GM23338 (cell line): ENCODE measurements around the gene FKRP. TPM values are rescaled to one million over a fixed set of nuclear protein-coding genes. Genes with fewer than 3 reads are reported as not detected.

ENCODE experiments used
- ATAC-seq: fragments of 200-7000 bp; cut with Tn5 transposase; 3 replicates; pipeline ENCODE4 v1.9.1; 2020
- DNase-seq: peaks from one replicate; pipeline ENCODE4 v3.0.0-alpha.2; 2015; ENCODE audit warnings: low spot score
- H2AFZ ChIP-seq: fragments of 200-600 bp; sonication (generic); 2 replicates; pipeline ENCODE4 v1.8.0; 2016; ENCODE audit warnings: antibody characterized with exemption, mild to moderate bottlenecking, moderate library complexity
- H3F3A ChIP-seq: fragments of 200-600 bp; sonication (generic); replicated peaks from 2 replicates; pipeline ENCODE4 v1.8.0; 2017; ENCODE audit warnings: antibody characterized with exemption, mixed run types, low read depth
- H3K27ac ChIP-seq: fragments of 200-600 bp; sonication (generic); 2 replicates; pipeline ENCODE4 v1.6.1; 2016; ENCODE audit warnings: low read depth
- H3K27me3 ChIP-seq: fragments of 200-600 bp; sonication (generic); 2 replicates; pipeline ENCODE4 v1.8.0; 2016; ENCODE audit warnings: mild to moderate bottlenecking, mixed run types, moderate library complexity; ENCODE audit not compliant: insufficient read depth
- H3K36me3 ChIP-seq: fragments of 200-600 bp; sonication (generic); 2 replicates; pipeline ENCODE4 v1.8.0; 2016; ENCODE audit warnings: mild to moderate bottlenecking; ENCODE audit not compliant: insufficient read depth
- H3K4me1 ChIP-seq: fragments of 200-600 bp; sonication (generic); 2 replicates; pipeline ENCODE4 v1.8.0; 2016; ENCODE audit warnings: mild to moderate bottlenecking, moderate library complexity; ENCODE audit not compliant: insufficient read depth
- H3K4me2 ChIP-seq: fragments of 200-600 bp; sonication (generic); 2 replicates; pipeline ENCODE4 v1.7.1; 2017; ENCODE audit warnings: mixed run types
- H3K4me3 ChIP-seq: fragments of 200-600 bp; sonication (generic); 2 replicates; pipeline ENCODE4 v1.6.1; 2016; ENCODE audit warnings: mixed run types
- H3K79me2 ChIP-seq: fragments of 200-600 bp; sonication (generic); replicated peaks from 2 replicates; pipeline ENCODE4 v1.8.0; 2017; ENCODE audit warnings: mild to moderate bottlenecking; ENCODE audit not compliant: insufficient read depth
- H3K9me2 ChIP-seq: fragments of 200-600 bp; sonication (generic); 2 replicates; pipeline ENCODE4 v1.8.0; 2017; ENCODE audit not compliant: insufficient read depth
- H4K20me1 ChIP-seq: fragments of 200-600 bp; sonication (generic); replicated peaks from 2 replicates; pipeline ENCODE4 v1.8.0; 2017; ENCODE audit warnings: mild to moderate bottlenecking; ENCODE audit not compliant: insufficient read depth
- H3K27ac Mint-ChIP-seq: 2 replicates; pipeline ENCODE4 v1.8.0; 2020; ENCODE audit warnings: inconsistent platforms, mild to moderate bottlenecking, moderate library complexity, mixed read lengths
- H3K27me3 Mint-ChIP-seq: 3 replicates; pipeline ENCODE4 v1.8.0; 2022; ENCODE audit warnings: low read depth, mild to moderate bottlenecking, moderate library complexity, mixed read lengths, inconsistent platforms; ENCODE audit not compliant: insufficient read depth, poor library complexity
- H3K36me3 Mint-ChIP-seq: 3 replicates; pipeline ENCODE4 v1.8.0; 2021; ENCODE audit warnings: low read depth, mild to moderate bottlenecking, inconsistent platforms, moderate library complexity, mixed read lengths
- H3K4me1 Mint-ChIP-seq: 3 replicates; pipeline ENCODE4 v1.8.0; 2020; ENCODE audit warnings: mild to moderate bottlenecking, inconsistent platforms, mixed read lengths
- H3K4me3 Mint-ChIP-seq: 3 replicates; pipeline ENCODE4 v1.8.0; 2021; ENCODE audit warnings: moderate library complexity, mild to moderate bottlenecking, inconsistent platforms, mixed read lengths
- H3K9me3 Mint-ChIP-seq: 3 replicates; pipeline ENCODE4 v1.8.0; 2020; ENCODE audit warnings: moderate library complexity, mild to moderate bottlenecking, inconsistent platforms, mixed read lengths
- CREB1 ChIP-seq: fragments of 250-450 bp; sonication (Bioruptor Pico); IDR thresholded peaks from 2 replicates; pipeline ENCODE4 v1.5.0; 2020; ENCODE audit warnings: low read depth, mild to moderate bottlenecking, moderate library complexity
- CTCF ChIP-seq, 2 experiments: fragments of 200-600 bp in 1 of 2; sonication (generic) in 1 of 2; conservative IDR thresholded peaks; 2 replicates each; pipeline versions ENCODE4 v1.5.1 to v1.6.1; 2016 to 2017; ENCODE audit warnings: antibody characterized with exemption in 2 of 2, low read depth in 2 of 2, mild to moderate bottlenecking in 2 of 2, moderate library complexity in 1 of 2
- ETS1 ChIP-seq: IDR thresholded peaks from 2 replicates; pipeline ENCODE4 v1.6.1; 2016; ENCODE audit warnings: antibody characterized with exemption
- EZH2 ChIP-seq: fragments of 200-600 bp; sonication (generic); IDR thresholded peaks from one replicate; pipeline ENCODE4 v1.8.0; 2017; ENCODE audit warnings: antibody characterized with exemption, mild to moderate bottlenecking, low read depth; ENCODE audit not compliant: unreplicated experiment
- JUNB ChIP-seq: IDR thresholded peaks from one replicate; pipeline ENCODE4 v1.6.1; 2016; ENCODE audit warnings: antibody characterized with exemption; ENCODE audit not compliant: unreplicated experiment
- POLR2AphosphoS5 ChIP-seq: IDR thresholded peaks from 2 replicates; pipeline ENCODE4 v1.6.1; 2016; ENCODE audit warnings: antibody characterized with exemption, low read depth
- STAT1 ChIP-seq: IDR thresholded peaks from one replicate; pipeline ENCODE4 v1.6.1; 2016; ENCODE audit warnings: antibody characterized with exemption; ENCODE audit not compliant: unreplicated experiment
- ZNF114 ChIP-seq: fragments of 250-450 bp; sonication (Bioruptor Pico); IDR thresholded peaks from 2 replicates; pipeline ENCODE4 v1.5.0; 2020; ENCODE audit warnings: mild to moderate bottlenecking, moderate library complexity
- ZNF331 ChIP-seq: fragments of 250-450 bp; sonication (Bioruptor Pico); IDR thresholded peaks from 2 replicates; pipeline ENCODE4 v1.5.0; 2020; ENCODE audit warnings: low read depth, mild to moderate bottlenecking, moderate library complexity
- polyA plus RNA-seq: library from polyadenylated mRNA; unstranded; fragments of >200 nt; fragmentation: Nextera tagmentation; extraction: Ambion mirVana; gene quantifications from 2 replicates; pipeline ENCODE4 v1.2.1, GENCODE V29; 2016
- total RNA-seq: library from RNA; depleted of rRNA; stranded (reverse); fragments of >200 nt; shearing (Covaris generic); gene quantifications from 2 replicates; pipeline ENCODE4 v1.2.3, GENCODE V29; 2014
- TF ChIP-seq, protein P1 (sequence below): IDR thresholded peaks from one replicate; pipeline ENCODE4 v1.6.1; 2018; ENCODE audit warnings: antibody characterized with exemption; ENCODE audit not compliant: unreplicated experiment

Gene FKRP
- total and polyA plus RNA-seq, 2 experiments from 2014 or later = 11.5 to 31.9 TPM

GRCh38 chr19:46718934-46719622 is 26.8 kb upstream of the FKRP start (continued):
- TF ChIP-seq, protein P1, sequence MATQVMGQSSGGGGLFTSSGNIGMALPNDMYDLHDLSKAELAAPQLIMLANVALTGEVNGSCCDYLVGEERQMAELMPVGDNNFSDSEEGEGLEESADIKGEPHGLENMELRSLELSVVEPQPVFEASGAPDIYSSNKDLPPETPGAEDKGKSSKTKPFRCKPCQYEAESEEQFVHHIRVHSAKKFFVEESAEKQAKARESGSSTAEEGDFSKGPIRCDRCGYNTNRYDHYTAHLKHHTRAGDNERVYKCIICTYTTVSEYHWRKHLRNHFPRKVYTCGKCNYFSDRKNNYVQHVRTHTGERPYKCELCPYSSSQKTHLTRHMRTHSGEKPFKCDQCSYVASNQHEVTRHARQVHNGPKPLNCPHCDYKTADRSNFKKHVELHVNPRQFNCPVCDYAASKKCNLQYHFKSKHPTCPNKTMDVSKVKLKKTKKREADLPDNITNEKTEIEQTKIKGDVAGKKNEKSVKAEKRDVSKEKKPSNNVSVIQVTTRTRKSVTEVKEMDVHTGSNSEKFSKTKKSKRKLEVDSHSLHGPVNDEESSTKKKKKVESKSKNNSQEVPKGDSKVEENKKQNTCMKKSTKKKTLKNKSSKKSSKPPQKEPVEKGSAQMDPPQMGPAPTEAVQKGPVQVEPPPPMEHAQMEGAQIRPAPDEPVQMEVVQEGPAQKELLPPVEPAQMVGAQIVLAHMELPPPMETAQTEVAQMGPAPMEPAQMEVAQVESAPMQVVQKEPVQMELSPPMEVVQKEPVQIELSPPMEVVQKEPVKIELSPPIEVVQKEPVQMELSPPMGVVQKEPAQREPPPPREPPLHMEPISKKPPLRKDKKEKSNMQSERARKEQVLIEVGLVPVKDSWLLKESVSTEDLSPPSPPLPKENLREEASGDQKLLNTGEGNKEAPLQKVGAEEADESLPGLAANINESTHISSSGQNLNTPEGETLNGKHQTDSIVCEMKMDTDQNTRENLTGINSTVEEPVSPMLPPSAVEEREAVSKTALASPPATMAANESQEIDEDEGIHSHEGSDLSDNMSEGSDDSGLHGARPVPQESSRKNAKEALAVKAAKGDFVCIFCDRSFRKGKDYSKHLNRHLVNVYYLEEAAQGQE = no peak
- no peak for TF ChIP-seq STAT1
- TF ChIP-seq ZNF114 (CRISPR knock-in tag) = no peak
- no peak for TF ChIP-seq CREB1 (CRISPR knock-in tag)
- TF ChIP-seq JUNB = no peak

DNA sequence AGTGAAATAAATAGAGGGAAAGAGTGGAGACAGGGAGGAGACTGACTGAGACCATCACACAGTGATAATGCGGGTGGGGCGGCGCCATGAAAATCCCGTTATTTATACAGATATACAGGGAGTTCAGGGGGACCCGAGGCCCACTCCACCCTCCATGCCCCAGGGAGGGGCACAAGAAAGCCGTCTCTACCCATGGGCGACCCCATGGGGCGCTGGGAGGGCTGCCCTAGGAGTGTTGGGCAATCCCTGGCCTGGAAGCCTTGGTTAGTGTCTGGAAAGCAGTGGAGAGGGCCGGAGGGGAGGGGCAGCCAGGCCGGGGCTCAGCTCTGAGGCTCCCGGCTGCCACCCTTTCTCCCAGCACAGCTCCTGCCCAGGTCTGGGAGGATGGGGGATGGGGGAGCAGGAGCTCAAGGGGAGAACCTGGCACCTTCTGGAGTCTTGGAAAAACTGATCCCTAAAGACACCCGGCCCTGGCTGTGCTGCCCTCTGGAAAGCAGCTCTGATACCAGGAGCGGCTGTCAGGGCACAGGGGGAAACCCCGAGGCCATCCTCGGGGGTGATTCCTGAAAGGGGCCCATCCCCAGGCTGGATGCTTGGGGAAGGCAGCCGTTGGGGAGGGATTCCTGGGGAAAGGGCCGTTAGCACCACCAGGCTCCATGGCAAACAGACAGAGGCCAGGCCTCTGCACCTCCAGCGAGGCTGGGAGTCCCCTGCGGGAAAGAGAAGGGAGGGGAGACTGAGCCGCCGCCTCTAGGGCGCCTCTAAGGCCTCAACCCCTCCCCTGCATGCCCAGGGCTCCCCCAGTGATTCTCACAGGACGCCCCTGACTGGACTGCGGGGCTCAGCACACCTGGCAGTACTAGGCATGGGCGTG is 26.0 kb upstream of the FKRP start:
- Histone ChIP-seq H3F3A (peaks cover 14% of the 10 kb centered on the region; the same call in 1 of the 2 replicates), H3K4me2 (no peak overlapping the region), H3K4me3 (no peak overlapping the region), H3K79me2 (peaks cover 12% of the 10 kb centered on the region), H3K27ac (no peak overlapping the region), H3K9me2 (no peaks in the 10 kb centered on the region), H3K27me3 (no peaks in the 10 kb centered on the region), H3K4me1 (peaks cover 14% of the 10 kb centered on the region), H2AFZ (no peak overlapping the region), H3K36me3 (peaks cover 4% of the 10 kb centered on the region; the same call in 1 of the 2 replicates), H4K20me1 (no peaks in the 10 kb centered on the region; the same call in 1 of the 2 replicates)
- ATAC-seq (no peak), DNase-seq (no peak)
- TF ChIP-seq CREB1 (CRISPR knock-in tag) (no peak), POLR2AphosphoS5 (no peak), ZNF331 (no peak), ETS1 (no peak), CTCF (conservative IDR thresholded peaks at IDR 0.05; ENCODE audit: low read depth in 2 of 2) (no peak), ZNF114 (CRISPR knock-in tag) (no peak), EZH2 (no peak), STAT1 (no peak), JUNB (no peak)
- Mint-ChIP-seq H3K27me3 (peaks cover 21% of the 10 kb centered on the region), H3K27ac (no peak overlapping the region), H3K9me3 (no peaks in the 10 kb centered on the region), H3K4me1 (peaks cover 24% of the 10 kb centered on the region), H3K4me3 (no peak overlapping the region; the same call in 2 of the 3 replicates), H3K36me3 (peaks cover 39% of the 10 kb centered on the region)
